Left colon (tissue), 2 donors: ENCODE data around the gene MAPKAPK3. TPM values are rescaled to one million over a fixed set of nuclear protein-coding genes. Genes with fewer than 3 reads are reported as not detected.

Experiments used
- microRNA-seq, 2 donors: library from miRNA; unstranded; fragments of <30 nt; microRNA quantifications; one replicate each; pipeline versions ENCODE4 v1.1.0 to v1.2.0, GENCODE V29; 2020
- total RNA-seq, 2 donors: library from RNA; stranded (reverse); fragmentation: NEBNext Ultra II Directional; extraction: Animal tissue kit (Norgen Biotek cat#: 25700); gene quantifications; one replicate each; pipeline ENCODE4 v1.2.1, GENCODE V29; 2021
- donor health status: DM: no; HTN: no; CAD: no.
- donor health status: DM: yes; HTN: yes; CAD: no.

MAPKAPK3 gene
- total RNA-seq, 2 donors from 2014 or later = 31.7 to 33.6 TPM

Small RNA genes lying within 50 kb of the gene (microRNA-seq; reads per million reads assigned to microRNA genes)
- 0.53 to 8.2 reads per million in 2 donors for gene MIR4787

Other genes starting within 250 kb of the MAPKAPK3 start
- 1 to 10 TPM; 1.9 to 3.2 TPM for gene CACNA2D2, start 113.5 kb upstream of the MAPKAPK3 start, total RNA-seq
- gene C3orf18, start 49.4 kb upstream of the MAPKAPK3 start, total RNA-seq = 1 to 10 TPM; 2.1 to 2.8 TPM
- gene HEMK1, start 47.6 kb upstream of the MAPKAPK3 start, total RNA-seq = 10 to 100 TPM; 21.9 to 24.8 TPM
- gene CISH, start 5.4 kb upstream of the MAPKAPK3 start, total RNA-seq = 10 to 100 TPM; 14.4 to 19.9 TPM
- gene DOCK3, start 57.8 kb downstream of the MAPKAPK3 start, total RNA-seq = under 1 TPM; 0.09 to 0.34 TPM